CD14-positive monocyte (primary cell): ENCODE results near the gene TEN1. TPM values are rescaled to one million over a fixed set of nuclear protein-coding genes. Genes with fewer than 3 reads are reported as not detected.
A peak's percentile ranks its signal among the peaks of the same experiment; 100 is the strongest.

Experiments
- DNase-seq, 3 donors: peaks; one replicate each; pipeline ENCODE4 v3.0.0-alpha.2; 2011 to 2022
- H2AFZ ChIP-seq: 2 replicates; pipeline ENCODE4 v1.6.0; 2012; ENCODE audit warnings: mild to moderate bottlenecking, low read depth, low read length, inconsistent platforms; ENCODE audit not compliant: insufficient read depth, poor library complexity, severe bottlenecking
- H3K27ac ChIP-seq, 2 donors: 1 replicate in 1 of 2; 2 replicates in 1 of 2; pipeline ENCODE4 v1.5.1; 2012 to 2013; ENCODE audit warnings: low read length in 2 of 2, control low read depth in 1 of 2, inconsistent platforms in 1 of 2, low read depth in 1 of 2, mild to moderate bottlenecking in 1 of 2
- H3K27me3 ChIP-seq, 2 donors: one replicate each; pipeline versions ENCODE4 v1.6.0 to v1.6.1; 2011 to 2013; ENCODE audit warnings: low read length in 2 of 2; ENCODE audit not compliant: control insufficient read depth in 2 of 2, insufficient read depth in 2 of 2
- H3K36me3 ChIP-seq, 2 donors: replicated peaks in 1 of 2; 1 replicate in 1 of 2; 2 replicates in 1 of 2; pipeline versions ENCODE4 v1.5.1 to v1.6.1; 2012 to 2013; ENCODE audit warnings: low read length in 2 of 2, control low read depth in 1 of 2, inconsistent platforms in 1 of 2, mild to moderate bottlenecking in 1 of 2; ENCODE audit not compliant: insufficient read depth in 2 of 2, control insufficient read depth in 1 of 2
- H3K4me1 ChIP-seq, 2 donors: 1 replicate in 1 of 2; 2 replicates in 1 of 2; pipeline versions ENCODE4 v1.5.1 to v1.6.1; 2012 to 2013; ENCODE audit warnings: low read length in 2 of 2, control low read depth in 1 of 2, inconsistent platforms in 1 of 2, mild to moderate bottlenecking in 1 of 2, moderate library complexity in 1 of 2; ENCODE audit not compliant: insufficient read depth in 2 of 2, control insufficient read depth in 1 of 2
- H3K4me2 ChIP-seq: replicated peaks from 2 replicates; pipeline ENCODE3; 2012; ENCODE audit warnings: low read length, moderate library complexity, mild to moderate bottlenecking; ENCODE audit not compliant: poor library complexity, severe bottlenecking; ENCODE audit errors: extremely low read depth
- H3K4me3 ChIP-seq, 3 experiments: fragments of 200-600 bp in 1 of 3; sonication (generic) in 1 of 3; replicated peaks in 1 of 3; 1 replicate in 2 of 3; 2 replicates in 1 of 3; pipeline ENCODE4 v1.5.1; 2011 to 2013; ENCODE audit warnings: low read length in 3 of 3, mild to moderate bottlenecking in 3 of 3, control low read depth in 2 of 3, low read depth in 2 of 3, inconsistent platforms in 1 of 3, moderate library complexity in 1 of 3
- H3K79me2 ChIP-seq: 2 replicates; pipeline ENCODE4 v1.6.0; 2012; ENCODE audit warnings: mild to moderate bottlenecking, control low read depth, inconsistent platforms, low read length, moderate library complexity; ENCODE audit not compliant: insufficient read depth
- H3K9ac ChIP-seq: 2 replicates; pipeline ENCODE4 v1.6.0; 2017; ENCODE audit warnings: low read length, mild to moderate bottlenecking; ENCODE audit not compliant: insufficient read depth, poor library complexity, severe bottlenecking
- H3K9me3 ChIP-seq, 2 donors: replicated peaks in 1 of 2; 1 replicate in 1 of 2; 2 replicates in 1 of 2; pipeline versions ENCODE4 v1.5.1 to v1.6.1; 2012 to 2013; ENCODE audit warnings: low read length in 2 of 2, control low read depth in 1 of 2; ENCODE audit not compliant: control insufficient read depth in 1 of 2, insufficient read depth in 1 of 2
- H4K20me1 ChIP-seq: 2 replicates; pipeline ENCODE4 v1.6.0; 2012; ENCODE audit warnings: mild to moderate bottlenecking, low read length, control low read depth, moderate library complexity; ENCODE audit not compliant: insufficient read depth
- H3K27ac Mint-ChIP-seq, 7 donors: one replicate each; pipeline ENCODE4 v1.8.0; 2020; ENCODE audit warnings: mild to moderate bottlenecking in 7 of 7, mixed read lengths in 7 of 7, moderate library complexity in 6 of 7, inconsistent platforms in 2 of 7
- H3K27me3 Mint-ChIP-seq, 3 donors: one replicate each; pipeline ENCODE4 v1.8.0; 2021 to 2022; ENCODE audit warnings: low read depth in 3 of 3, mild to moderate bottlenecking in 3 of 3, mixed read lengths in 3 of 3, moderate library complexity in 3 of 3, inconsistent platforms in 1 of 3
- H3K36me3 Mint-ChIP-seq, 2 donors: one replicate each; pipeline ENCODE4 v1.8.0; 2020; ENCODE audit warnings: mixed read lengths in 2 of 2, inconsistent platforms in 1 of 2, mild to moderate bottlenecking in 1 of 2
- H3K4me1 Mint-ChIP-seq: one replicate; pipeline ENCODE4 v1.8.0; 2020; ENCODE audit warnings: mild to moderate bottlenecking, mixed read lengths
- H3K4me3 Mint-ChIP-seq, 2 donors: one replicate each; pipeline ENCODE4 v1.8.0; 2020; ENCODE audit warnings: mild to moderate bottlenecking in 2 of 2, mixed read lengths in 2 of 2, moderate library complexity in 1 of 2
- H3K9me3 Mint-ChIP-seq, 7 donors: one replicate each; pipeline ENCODE4 v1.8.0; 2020 to 2022; ENCODE audit warnings: mixed read lengths in 7 of 7, mild to moderate bottlenecking in 6 of 7, moderate library complexity in 6 of 7, inconsistent platforms in 2 of 7
- CTCF ChIP-seq: fragments of 200-600 bp; IDR thresholded peaks from one replicate; pipeline ENCODE4 v1.8.0; 2022; ENCODE audit warnings: antibody characterized with exemption, mild to moderate bottlenecking
- WGBS: methylation state at CpG from one replicate; pipeline ENCODE4 v1.1.5; 2013; ENCODE audit warnings: missing lambda C conversion rate; ENCODE audit not compliant: insufficient coverage; 5-methylcytosine and 5-hydroxymethylcytosine counted together
- intact Hi-C, 2 donors: fragments of 100-400 bp; cut with micrococcal nuclease; formaldehyde crosslinking; loops; one replicate each; pipeline versions ENCODE4 v1.15.0 to v1.15.1; 2023
- polyA plus RNA-seq, 3 donors: library from polyadenylated mRNA; depleted of rRNA in 1 of 3; unstranded in 2 of 3; stranded (reverse) in 1 of 3; fragments of 300-500 nt in 2 of 3; fragments of >200 nt in 1 of 3; fragmentation: Illumina TruSeq in 2 of 3; gene quantifications; 1 replicate in 2 of 3; 2 replicates in 1 of 3; pipeline ENCODE4 v1.2.3, GENCODE V29; 2012 to 2021

Gene TEN1
- polyA plus RNA-seq, 3 donors: 22.4 to 37.2 (median 31.3) TPM

GRCh38 chr17:75950421-75950820 is 28.6 kb upstream of the TEN1 start:
- no peak overlapping the region for H3K4me2 ChIP-seq
- DNase-seq: no peak
- peaks cover 87 to 100% of the 10 kb centered on the region in 2 donors for H3K36me3 ChIP-seq
- WGBS: 100% methylated on average over 3 of the region's 6 CpGs
- H2AFZ ChIP-seq: no peak overlapping the region
- Mint-ChIP-seq H3K36me3 (peaks cover 76 to 91% of the 10 kb centered on the region in 2 donors), H3K4me3 (no peak overlapping the region), H3K9me3 (no peaks in the 10 kb centered on the region), H3K27ac (no peak overlapping the region), H3K4me1 (no peaks in the 10 kb centered on the region), H3K27me3 (no peaks in the 10 kb centered on the region)
- H3K79me2 ChIP-seq: no peaks in the 10 kb centered on the region
- no peaks in the 10 kb centered on the region for H3K4me1 ChIP-seq
- no peak overlapping the region for H3K27ac ChIP-seq
- intact Hi-C loops: no loop called here
- no peak overlapping the region for H3K9ac ChIP-seq
- no peak for TF ChIP-seq CTCF
- no peak overlapping the region for H3K4me3 ChIP-seq
- H3K9me3 ChIP-seq: no peaks in the 10 kb centered on the region
- H4K20me1 ChIP-seq: peaks cover 3% of the 10 kb centered on the region
- no peaks in the 10 kb centered on the region for H3K27me3 ChIP-seq

GRCh38 chr17:75950855-75951554 is 28.0 kb upstream of the TEN1 start:
- Mint-ChIP-seq H3K36me3 (peaks cover 78 to 93% of the 10 kb centered on the region in 2 donors), H3K4me3 (no peak overlapping the region), H3K9me3 (no peaks in the 10 kb centered on the region), H3K27ac (peak overlapping the region in 1 of 7 donors; percentile 53), H3K4me1 (no peaks in the 10 kb centered on the region), H3K27me3 (no peaks in the 10 kb centered on the region)
- Histone ChIP-seq H3K9ac (no peak overlapping the region), H3K4me3 (no peak overlapping the region), H3K27me3 (no peaks in the 10 kb centered on the region), H3K9me3 (no peaks in the 10 kb centered on the region), H3K4me2 (no peak overlapping the region), H3K36me3 (peaks cover 88 to 100% of the 10 kb centered on the region in 2 donors), H3K79me2 (no peaks in the 10 kb centered on the region), H3K4me1 (no peaks in the 10 kb centered on the region), H3K27ac (no peak overlapping the region), H2AFZ (no peak overlapping the region), H4K20me1 (peaks cover 3% of the 10 kb centered on the region)
- intact Hi-C loops: no loop called here
- WGBS: 96% methylated on average over 4 of the region's 8 CpGs
- DNase-seq: no peak
- TF ChIP-seq CTCF: no peak
